Stimulated activated CD8-positive, alpha-beta memory T cell treated with anti-CD3 and anti-CD28 coated beads, Interleukin-15, amount 100 ng/mL, for 48 hours (primary cell): ENCODE results near the gene PIGW.

ENCODE experiments used
- DNase-seq, 2 donors: peaks; one replicate each; pipeline ENCODE4 v3.0.0-alpha.2; 2020; ENCODE audit warnings: low read depth in 2 of 2

PIGW gene

GRCh38 chr17:36545465-36546417, 11.0 kb downstream of the PIGW start:
- peak; percentile 94 to 96 for DNase-seq

GRCh38 chr17:36546418-36547093, 11.8 kb downstream of the PIGW start:
- DNase-seq = no peak

GRCh38 chr17:36547776-36548175, 13.0 kb downstream of the PIGW start:
- DNase-seq = no peak

- DNase-seq = no peak
These were observed 16.0 kb downstream of the PIGW start for GRCh38 chr17:36550491-36551417.

- DNase-seq = no peak
These were observed 18.7 kb downstream of the PIGW start for GRCh38 chr17:36553459-36553858.

- no peak for DNase-seq
These were observed 31.3 kb downstream of the PIGW start for GRCh38 chr17:36566081-36566480.

GRCh38 chr17:36575028-36575427, 40.2 kb downstream of the PIGW start:
- DNase-seq = no peak

- no peak for DNase-seq
These were observed 42.0 kb downstream of the PIGW start for GRCh38 chr17:36576793-36577192.

GRCh38 chr17:36578671-36579070, 43.9 kb downstream of the PIGW start:
- DNase-seq = no peak

- DNase-seq = no peak
These were observed 49.0 kb downstream of the PIGW start for GRCh38 chr17:36583787-36584186.

GRCh38 chr17:36586138-36586537, 51.4 kb downstream of the PIGW start:
- no peak for DNase-seq
